Brain microvascular endothelial cell (primary cell): ENCODE data around the gene SYT7.

Source experiments
- DNase-seq: peaks from one replicate; pipeline ENCODE4 v3.0.0-alpha.2; 2020
- H3K27ac ChIP-seq: fragments of 250-450 bp; sonication (Bioruptor Pico); 2 replicates; pipeline ENCODE4 v1.5.1; 2020; ENCODE audit warnings: mild to moderate bottlenecking, moderate library complexity
- H3K27me3 ChIP-seq: fragments of 250-450 bp; sonication (Bioruptor Pico); replicated peaks from 2 replicates; pipeline ENCODE4 v1.5.1; 2020; ENCODE audit warnings: mild to moderate bottlenecking
- H3K36me3 ChIP-seq: fragments of 250-450 bp; sonication (Bioruptor Pico); replicated peaks from 2 replicates; pipeline ENCODE4 v1.5.1; 2020; ENCODE audit warnings: mild to moderate bottlenecking
- H3K4me3 ChIP-seq: 2 replicates; pipeline ENCODE4 v1.5.1; 2011; ENCODE audit warnings: low read depth, mild to moderate bottlenecking, control low read depth, low read length, moderate library complexity
- in situ Hi-C: cut with HindIII; loops from 2 replicates; pipeline ENCODE4 v1.10.0; 2017; ENCODE audit warnings: low sequenced_read_pairs, low pct_ligation_motif_present
- TF ChIP-seq, protein P1 (sequence below): IDR thresholded peaks from 2 replicates; pipeline ENCODE4 v1.5.1; 2011; ENCODE audit warnings: low read depth, mild to moderate bottlenecking, moderate library complexity, low read length, control low read depth, inconsistent platforms; ENCODE audit errors: missing control alignments

SYT7 gene

DNA sequence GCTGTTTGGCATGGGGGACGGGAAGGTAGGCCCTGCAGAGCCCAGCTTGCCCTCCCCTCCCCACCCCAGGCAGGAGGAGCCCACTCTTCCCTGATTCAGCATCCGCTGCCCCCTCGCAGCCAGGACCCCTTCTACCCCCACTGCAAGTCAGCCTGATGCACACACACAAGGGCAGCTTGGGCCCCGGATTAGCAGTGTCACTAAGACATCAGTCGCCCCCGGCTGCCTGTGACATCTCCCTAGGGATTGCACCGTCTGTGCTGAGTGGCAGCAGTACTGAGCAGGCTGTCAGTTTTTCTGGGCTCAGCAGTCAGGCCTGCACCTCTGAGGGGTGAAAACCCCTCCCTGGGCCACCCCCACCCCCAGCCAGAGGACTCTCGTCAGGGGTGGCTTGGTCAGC is 30.4 kb upstream of the SYT7 start:
- TF ChIP-seq, protein P1, sequence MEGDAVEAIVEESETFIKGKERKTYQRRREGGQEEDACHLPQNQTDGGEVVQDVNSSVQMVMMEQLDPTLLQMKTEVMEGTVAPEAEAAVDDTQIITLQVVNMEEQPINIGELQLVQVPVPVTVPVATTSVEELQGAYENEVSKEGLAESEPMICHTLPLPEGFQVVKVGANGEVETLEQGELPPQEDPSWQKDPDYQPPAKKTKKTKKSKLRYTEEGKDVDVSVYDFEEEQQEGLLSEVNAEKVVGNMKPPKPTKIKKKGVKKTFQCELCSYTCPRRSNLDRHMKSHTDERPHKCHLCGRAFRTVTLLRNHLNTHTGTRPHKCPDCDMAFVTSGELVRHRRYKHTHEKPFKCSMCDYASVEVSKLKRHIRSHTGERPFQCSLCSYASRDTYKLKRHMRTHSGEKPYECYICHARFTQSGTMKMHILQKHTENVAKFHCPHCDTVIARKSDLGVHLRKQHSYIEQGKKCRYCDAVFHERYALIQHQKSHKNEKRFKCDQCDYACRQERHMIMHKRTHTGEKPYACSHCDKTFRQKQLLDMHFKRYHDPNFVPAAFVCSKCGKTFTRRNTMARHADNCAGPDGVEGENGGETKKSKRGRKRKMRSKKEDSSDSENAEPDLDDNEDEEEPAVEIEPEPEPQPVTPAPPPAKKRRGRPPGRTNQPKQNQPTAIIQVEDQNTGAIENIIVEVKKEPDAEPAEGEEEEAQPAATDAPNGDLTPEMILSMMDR = no peak
- H3K27ac ChIP-seq = no peak overlapping the region
- no peak for DNase-seq
- H3K36me3 ChIP-seq = no peaks in the 10 kb centered on the region
- no peak overlapping the region for H3K4me3 ChIP-seq
- H3K27me3 ChIP-seq = peaks cover 13% of the 10 kb centered on the region
- in situ Hi-C loops = no loop called here

DNA sequence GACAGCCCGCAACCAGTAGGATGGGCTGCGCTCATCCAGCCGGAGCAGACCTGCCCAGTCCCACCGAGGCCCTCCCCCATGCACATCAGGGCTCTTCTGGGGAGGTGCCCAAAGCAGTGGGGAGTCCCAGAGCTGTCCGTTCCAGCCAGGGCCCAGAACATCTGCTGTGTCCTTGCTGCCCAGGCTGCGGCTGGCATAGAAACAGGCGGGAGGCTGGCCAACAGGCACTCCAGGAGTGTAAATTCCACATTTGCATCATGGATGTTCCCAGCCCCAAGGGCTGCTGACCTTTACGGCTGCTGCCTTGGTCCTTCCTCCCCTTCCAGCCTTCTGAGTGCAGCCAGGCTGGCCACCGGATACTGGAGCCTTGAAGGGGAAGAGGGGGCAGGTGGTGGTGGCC is 30.0 kb upstream of the SYT7 start:
- TF ChIP-seq, protein P1 = no peak
- DNase-seq = no peak
- Histone ChIP-seq H3K36me3 (no peaks in the 10 kb centered on the region), H3K27ac (no peak overlapping the region), H3K27me3 (peaks cover 17% of the 10 kb centered on the region), H3K4me3 (no peak overlapping the region)
- in situ Hi-C loops = no loop called here

DNA sequence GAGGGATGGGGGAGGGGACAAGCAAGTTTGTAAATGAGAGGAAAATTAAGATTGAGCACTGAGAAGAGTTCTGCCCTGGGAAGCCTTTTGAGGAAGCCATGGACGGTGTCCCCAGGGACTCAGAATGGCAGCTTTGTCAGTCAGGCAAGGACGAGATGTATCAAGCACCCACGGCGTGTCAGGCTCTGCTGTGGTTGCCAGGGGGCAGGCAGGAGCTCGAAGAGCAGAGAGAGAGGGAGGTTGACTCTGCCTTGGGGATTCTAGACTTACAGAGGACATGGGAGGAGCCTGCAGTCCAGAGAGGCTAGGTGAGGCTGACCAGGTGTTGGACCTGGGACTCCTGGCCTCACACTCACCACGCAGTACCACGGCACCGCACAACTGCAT is 29.1 kb upstream of the SYT7 start:
- Histone ChIP-seq H3K4me3 (no peak overlapping the region), H3K27ac (no peak overlapping the region), H3K27me3 (peaks cover 19% of the 10 kb centered on the region), H3K36me3 (no peaks in the 10 kb centered on the region)
- in situ Hi-C loops = no loop called here
- no peak for DNase-seq
- TF ChIP-seq, protein P1 = peak; percentile 53

DNA sequence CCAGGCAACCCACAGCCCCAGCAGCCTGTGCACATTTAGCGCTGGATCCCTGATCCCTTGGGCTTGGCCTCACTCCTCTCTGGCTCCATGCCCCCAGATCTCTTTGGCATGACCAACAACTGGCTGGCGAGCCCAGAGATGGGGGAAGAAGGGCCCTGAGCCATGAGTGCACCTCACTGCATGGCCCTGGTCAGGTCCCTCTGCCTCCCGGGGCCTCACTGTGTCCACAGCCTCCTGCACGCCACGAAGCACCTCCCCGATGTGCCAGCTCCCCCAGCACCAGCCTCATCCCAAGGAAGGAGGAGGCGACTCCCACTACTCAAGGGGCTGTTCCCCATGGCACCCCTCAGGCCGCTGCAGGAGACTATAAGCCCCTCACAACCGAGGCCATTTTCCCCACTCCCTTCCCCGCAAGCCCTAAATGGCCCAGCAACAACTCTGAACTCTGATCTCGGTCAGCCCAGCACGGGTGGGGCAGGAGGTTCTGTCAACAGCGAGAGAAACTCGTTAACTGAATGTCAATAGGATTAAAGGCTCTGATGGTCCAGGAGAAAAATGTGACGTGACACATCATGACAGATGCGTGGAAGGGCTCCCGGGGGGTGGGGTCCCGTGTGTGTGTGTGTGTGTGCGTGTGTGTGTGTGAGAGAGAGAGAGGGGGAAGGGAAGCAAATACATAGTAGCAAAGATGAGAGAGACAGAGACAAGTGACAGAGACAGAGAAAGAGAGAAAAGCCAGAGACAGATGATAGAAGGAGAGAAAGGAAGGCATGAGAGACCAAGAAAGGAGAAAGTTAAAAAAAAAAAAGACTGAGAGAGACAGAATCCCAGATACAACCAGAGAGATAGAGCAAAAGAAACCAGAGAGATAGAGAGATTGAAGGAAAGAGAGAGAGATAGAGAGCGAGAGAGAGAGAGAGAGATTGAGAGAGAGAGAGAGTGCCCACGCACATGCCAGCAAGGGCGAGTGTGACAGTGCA is 28.4 kb upstream of the SYT7 start:
- H3K27me3 ChIP-seq = peaks cover 19% of the 10 kb centered on the region

DNA sequence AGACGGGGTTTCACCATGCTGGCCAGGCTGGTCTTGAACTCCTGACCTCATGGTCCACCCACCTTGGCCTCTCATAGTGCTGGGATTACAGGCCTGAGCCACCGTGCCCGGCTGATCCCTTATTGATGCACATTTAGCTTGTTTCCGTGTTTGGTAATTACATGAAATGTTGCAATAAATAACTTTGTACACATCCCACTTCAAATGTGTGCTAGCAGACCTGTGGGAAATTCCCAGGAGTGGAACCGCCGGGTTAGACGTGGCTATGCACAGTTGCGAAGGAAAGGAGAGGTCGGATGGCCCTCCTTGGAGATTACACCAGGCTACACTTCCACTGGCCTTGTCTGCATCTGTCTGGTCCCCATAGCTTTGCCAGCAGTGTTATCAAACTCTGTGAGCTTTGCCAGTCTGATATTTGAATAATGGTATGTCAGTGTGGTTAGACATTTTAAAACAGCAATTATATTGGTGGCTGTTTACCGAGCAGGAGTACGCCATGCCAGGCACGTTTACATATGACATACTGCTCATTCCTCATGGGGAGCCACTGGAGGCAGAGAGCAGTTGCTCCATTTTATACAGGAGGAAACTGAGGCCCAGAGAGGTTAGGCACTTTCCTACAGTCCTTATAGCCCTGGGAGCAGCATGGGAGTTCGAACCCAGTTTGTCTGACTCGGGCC is 27.2 kb upstream of the SYT7 start:
- DNase-seq = no peak
- TF ChIP-seq, protein P1 = no peak
- Histone ChIP-seq H3K27me3 (peaks cover 19% of the 10 kb centered on the region), H3K4me3 (no peak overlapping the region), H3K27ac (no peak overlapping the region), H3K36me3 (no peaks in the 10 kb centered on the region)
- in situ Hi-C loops = no loop called here

More for the DNA sequence above, 28.4 kb upstream of the SYT7 start:
- DNase-seq = no peak
- TF ChIP-seq, protein P1 = no peak
- H3K4me3 ChIP-seq = no peak overlapping the region
- H3K27ac ChIP-seq = no peak overlapping the region
- in situ Hi-C loops = no loop called here
- no peaks in the 10 kb centered on the region for H3K36me3 ChIP-seq
